Measurements from ENCODE around the gene PUSL1. TPM values are rescaled to one million over a fixed set of nuclear protein-coding genes. Genes with fewer than 3 reads are reported as not detected.

The PUSL1 gene
- total and polyA plus RNA-seq, 2 of the 13 experiments (the other 11 are each of a cell fraction or from before 2014, with no cell fraction given), result 8.3 to 22.2 TPM

GRCh38 chr1:1357871-1358432 is 49.6 kb downstream of the PUSL1 start (continued):
- TF ChIP-seq ZNF446 (CRISPR knock-in tag; IDR thresholded peaks at IDR 0.05), result no peak
- TF ChIP-seq, protein P1, sequence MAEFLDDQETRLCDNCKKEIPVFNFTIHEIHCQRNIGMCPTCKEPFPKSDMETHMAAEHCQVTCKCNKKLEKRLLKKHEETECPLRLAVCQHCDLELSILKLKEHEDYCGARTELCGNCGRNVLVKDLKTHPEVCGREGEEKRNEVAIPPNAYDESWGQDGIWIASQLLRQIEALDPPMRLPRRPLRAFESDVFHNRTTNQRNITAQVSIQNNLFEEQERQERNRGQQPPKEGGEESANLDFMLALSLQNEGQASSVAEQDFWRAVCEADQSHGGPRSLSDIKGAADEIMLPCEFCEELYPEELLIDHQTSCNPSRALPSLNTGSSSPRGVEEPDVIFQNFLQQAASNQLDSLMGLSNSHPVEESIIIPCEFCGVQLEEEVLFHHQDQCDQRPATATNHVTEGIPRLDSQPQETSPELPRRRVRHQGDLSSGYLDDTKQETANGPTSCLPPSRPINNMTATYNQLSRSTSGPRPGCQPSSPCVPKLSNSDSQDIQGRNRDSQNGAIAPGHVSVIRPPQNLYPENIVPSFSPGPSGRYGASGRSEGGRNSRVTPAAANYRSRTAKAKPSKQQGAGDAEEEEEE (CRISPR knock-in tag; IDR thresholded peaks at IDR 0.05; ENCODE audit: borderline replicate concordance), result no peak
- TF ChIP-seq ATAD3A (CRISPR knock-in tag; IDR thresholded peaks at IDR 0.05), result no peak
- no peak for TF ChIP-seq FOXA3 (CRISPR knock-in tag; IDR thresholded peaks at IDR 0.05)
- no peak for TF ChIP-seq ZFP37 (CRISPR knock-in tag; IDR thresholded peaks at IDR 0.05; ENCODE audit: borderline replicate concordance)
- no peak for TF ChIP-seq PCBP2 (optimal IDR thresholded peaks at IDR 0.05; ENCODE audit: low read depth, low read length, poor library complexity, severe bottlenecking)
- no peak for TF ChIP-seq MTA1 (CRISPR knock-in tag; IDR thresholded peaks at IDR 0.05; ENCODE audit: borderline replicate concordance)
- no peak for TF ChIP-seq ZNF710 (CRISPR knock-in tag; IDR thresholded peaks at IDR 0.05; ENCODE audit: borderline replicate concordance)
- TF ChIP-seq HNRNPL (IDR thresholded peaks at IDR 0.05; ENCODE audit: low read depth, low read length), result 0 out of 2 replicates have a peak, but pooled peaks have one; percentile 37
- TF ChIP-seq XRCC5 (optimal IDR thresholded peaks at IDR 0.05; ENCODE audit: low read length), result no peak
- no peak for TF ChIP-seq SMAD3 (CRISPR knock-in tag; IDR thresholded peaks at IDR 0.05)
- TF ChIP-seq, protein P2, sequence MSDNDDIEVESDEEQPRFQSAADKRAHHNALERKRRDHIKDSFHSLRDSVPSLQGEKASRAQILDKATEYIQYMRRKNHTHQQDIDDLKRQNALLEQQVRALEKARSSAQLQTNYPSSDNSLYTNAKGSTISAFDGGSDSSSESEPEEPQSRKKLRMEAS (IDR thresholded peaks at IDR 0.05), result no peak
- TF ChIP-seq ZIK1 (CRISPR knock-in tag; IDR thresholded peaks at IDR 0.05; ENCODE audit: borderline replicate concordance, low read depth), result no peak
- TF ChIP-seq, protein P3, sequence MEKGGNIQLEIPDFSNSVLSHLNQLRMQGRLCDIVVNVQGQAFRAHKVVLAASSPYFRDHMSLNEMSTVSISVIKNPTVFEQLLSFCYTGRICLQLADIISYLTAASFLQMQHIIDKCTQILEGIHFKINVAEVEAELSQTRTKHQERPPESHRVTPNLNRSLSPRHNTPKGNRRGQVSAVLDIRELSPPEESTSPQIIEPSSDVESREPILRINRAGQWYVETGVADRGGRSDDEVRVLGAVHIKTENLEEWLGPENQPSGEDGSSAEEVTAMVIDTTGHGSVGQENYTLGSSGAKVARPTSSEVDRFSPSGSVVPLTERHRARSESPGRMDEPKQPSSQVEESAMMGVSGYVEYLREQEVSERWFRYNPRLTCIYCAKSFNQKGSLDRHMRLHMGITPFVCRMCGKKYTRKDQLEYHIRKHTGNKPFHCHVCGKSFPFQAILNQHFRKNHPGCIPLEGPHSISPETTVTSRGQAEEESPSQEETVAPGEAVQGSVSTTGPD (CRISPR knock-in tag; IDR thresholded peaks at IDR 0.05), result no peak
- TF ChIP-seq, protein P4, sequence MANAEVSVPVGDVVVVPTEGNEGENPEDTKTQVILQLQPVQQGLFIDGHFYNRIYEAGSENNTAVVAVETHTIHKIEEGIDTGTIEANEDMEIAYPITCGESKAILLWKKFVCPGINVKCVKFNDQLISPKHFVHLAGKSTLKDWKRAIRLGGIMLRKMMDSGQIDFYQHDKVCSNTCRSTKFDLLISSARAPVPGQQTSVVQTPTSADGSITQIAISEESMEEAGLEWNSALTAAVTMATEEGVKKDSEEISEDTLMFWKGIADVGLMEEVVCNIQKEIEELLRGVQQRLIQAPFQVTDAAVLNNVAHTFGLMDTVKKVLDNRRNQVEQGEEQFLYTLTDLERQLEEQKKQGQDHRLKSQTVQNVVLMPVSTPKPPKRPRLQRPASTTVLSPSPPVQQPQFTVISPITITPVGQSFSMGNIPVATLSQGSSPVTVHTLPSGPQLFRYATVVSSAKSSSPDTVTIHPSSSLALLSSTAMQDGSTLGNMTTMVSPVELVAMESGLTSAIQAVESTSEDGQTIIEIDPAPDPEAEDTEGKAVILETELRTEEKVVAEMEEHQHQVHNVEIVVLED (CRISPR knock-in tag; IDR thresholded peaks at IDR 0.05; ENCODE audit: borderline replicate concordance), result no peak
- no peak for TF ChIP-seq FOXK1 (CRISPR knock-in tag; IDR thresholded peaks at IDR 0.05; ENCODE audit: borderline replicate concordance, low read depth)
- no peak for TF ChIP-seq ZNF354B (CRISPR knock-in tag; IDR thresholded peaks at IDR 0.05)
- no peak for TF ChIP-seq CENPX (CRISPR knock-in tag; IDR thresholded peaks at IDR 0.05)
- TF ChIP-seq HOXA3 (CRISPR knock-in tag; IDR thresholded peaks at IDR 0.05), result no peak
- TF ChIP-seq POLR2AphosphoS2 (IDR thresholded peaks at IDR 0.05; ENCODE audit: low read depth, low read length), result no peak
- TF ChIP-seq ZNF556 (CRISPR knock-in tag; IDR thresholded peaks at IDR 0.05; ENCODE audit: borderline replicate concordance), result no peak; the same call in 1 of the 2 replicates
- no peak for TF ChIP-seq RXRA (CRISPR knock-in tag; IDR thresholded peaks at IDR 0.05)
- TF ChIP-seq POLR2AphosphoS5 (IDR thresholded peaks at IDR 0.05; ENCODE audit: low read depth, low read length), result 0 out of 2 replicates have a peak, but pooled peaks have one; percentile 19
- TF ChIP-seq ZNF33A (CRISPR knock-in tag; IDR thresholded peaks at IDR 0.05; ENCODE audit: borderline replicate concordance), result no peak

Measured in HepG2 (cell line).